GM18526 (cell line): ENCODE data around the gene ABI3BP.

Experiments used
- POLR2A ChIP-seq: IDR thresholded peaks from 3 replicates; pipeline ENCODE4 v1.6.1; 2011; ENCODE audit not compliant: insufficient read length; ENCODE audit errors: extremely low read depth

ABI3BP gene

GRCh38 chr3:100994809-100995208 is 1.6 kb upstream of the ABI3BP start:
- no peak for TF ChIP-seq POLR2A

GRCh38 chr3:100994187-100994586 is 966 bp upstream of the ABI3BP start:
- TF ChIP-seq POLR2A = no peak

GRCh38 chr3:100992231-100993012 is 799 bp downstream of the ABI3BP start:
- no peak for TF ChIP-seq POLR2A

- TF ChIP-seq POLR2A = no peak
These were observed 5.1 kb downstream of the ABI3BP start for GRCh38 chr3:100988080-100988479.

- no peak for TF ChIP-seq POLR2A
These were observed 8.9 kb downstream of the ABI3BP start for GRCh38 chr3:100984308-100984707.

- TF ChIP-seq POLR2A = no peak
These were observed 10.5 kb downstream of the ABI3BP start for GRCh38 chr3:100982710-100983109.

GRCh38 chr3:100981164-100981911 is 11.9 kb downstream of the ABI3BP start:
- no peak for TF ChIP-seq POLR2A

GRCh38 chr3:100978011-100978659 is 15.1 kb downstream of the ABI3BP start:
- no peak for TF ChIP-seq POLR2A

GRCh38 chr3:100976611-100977010 is 16.6 kb downstream of the ABI3BP start:
- TF ChIP-seq POLR2A = no peak

- TF ChIP-seq POLR2A = no peak
These were observed 17.5 kb downstream of the ABI3BP start for GRCh38 chr3:100975714-100976113.

GRCh38 chr3:100973594-100973993 is 19.6 kb downstream of the ABI3BP start:
- no peak for TF ChIP-seq POLR2A

GRCh38 chr3:100972867-100973266 is 20.4 kb downstream of the ABI3BP start:
- no peak for TF ChIP-seq POLR2A

GRCh38 chr3:100972301-100972844 is 20.8 kb downstream of the ABI3BP start:
- TF ChIP-seq POLR2A = no peak

- TF ChIP-seq POLR2A = no peak
These were observed 21.4 kb downstream of the ABI3BP start for GRCh38 chr3:100971798-100972197.

GRCh38 chr3:100970477-100970990 is 22.7 kb downstream of the ABI3BP start:
- TF ChIP-seq POLR2A = no peak
